ENCODE results near the gene FOXA1. TPM values are rescaled to one million over a fixed set of nuclear protein-coding genes. Genes with fewer than 3 reads are reported as not detected.

FOXA1 gene
- total RNA-seq, 1 experiment from 2014 or later: 2.5 TPM

GRCh38 chr14:37616853-37617252 lies 21.8 kb upstream of the FOXA1 start:
- no peak for DNase-seq
- H3K27me3 ChIP-seq: no peaks in the 10 kb centered on the region
- peaks cover 12% of the 10 kb centered on the region; the same call in 1 of the 2 replicates for H3K9me3 ChIP-seq (replicated peaks)
- H3K36me3 ChIP-seq: no peaks in the 10 kb centered on the region
- no peaks in the 10 kb centered on the region for H3K4me1 ChIP-seq
- no peak overlapping the region for H3K27ac ChIP-seq
- H3K4me3 ChIP-seq: no peak overlapping the region

GRCh38 chr14:37615582-37616289 lies 20.7 kb upstream of the FOXA1 start:
- Histone ChIP-seq H3K4me3 (no peak overlapping the region), H3K9me3 (replicated peaks) (peaks cover 12% of the 10 kb centered on the region; the same call in 1 of the 2 replicates), H3K4me1 (no peaks in the 10 kb centered on the region), H3K27ac (no peak overlapping the region), H3K27me3 (no peaks in the 10 kb centered on the region), H3K36me3 (no peaks in the 10 kb centered on the region)
- no peak for DNase-seq

- H3K36me3 ChIP-seq: no peaks in the 10 kb centered on the region
- H3K9me3 ChIP-seq (replicated peaks): peaks cover 11% of the 10 kb centered on the region; the same call in 1 of the 2 replicates
- H3K27me3 ChIP-seq: no peaks in the 10 kb centered on the region
- H3K4me1 ChIP-seq: no peaks in the 10 kb centered on the region
- no peak for DNase-seq
- H3K4me3 ChIP-seq: no peak overlapping the region
- no peak overlapping the region for H3K27ac ChIP-seq
Measured at GRCh38 chr14:37610945-37611523, 16.0 kb upstream of the FOXA1 start.

- Histone ChIP-seq H3K4me3 (no peak overlapping the region), H3K4me1 (no peaks in the 10 kb centered on the region), H3K36me3 (no peaks in the 10 kb centered on the region), H3K27ac (no peak overlapping the region), H3K9me3 (replicated peaks) (no peaks in the 10 kb centered on the region), H3K27me3 (no peaks in the 10 kb centered on the region)
- DNase-seq: no peak
Measured at GRCh38 chr14:37608649-37609048, 13.6 kb upstream of the FOXA1 start.

- Histone ChIP-seq H3K27me3 (no peaks in the 10 kb centered on the region), H3K4me1 (no peaks in the 10 kb centered on the region), H3K4me3 (no peak overlapping the region), H3K9me3 (replicated peaks) (no peaks in the 10 kb centered on the region), H3K27ac (no peak overlapping the region), H3K36me3 (no peaks in the 10 kb centered on the region)
- DNase-seq: no peak
Measured at GRCh38 chr14:37606678-37607077, 11.6 kb upstream of the FOXA1 start.

- H3K27ac ChIP-seq: no peak overlapping the region
- H3K27me3 ChIP-seq: no peaks in the 10 kb centered on the region
- no peak for DNase-seq
Measured at GRCh38 chr14:37603688-37604251, 8.7 kb upstream of the FOXA1 start.

GRCh38 chr14:37602605-37603453 lies 7.8 kb upstream of the FOXA1 start:
- no peak overlapping the region for H3K27ac ChIP-seq
- DNase-seq: no peak
- H3K9me3 ChIP-seq (replicated peaks): no peaks in the 10 kb centered on the region
- H3K27me3 ChIP-seq: no peaks in the 10 kb centered on the region
- H3K4me3 ChIP-seq: no peak overlapping the region
- no peaks in the 10 kb centered on the region for H3K4me1 ChIP-seq
- no peaks in the 10 kb centered on the region for H3K36me3 ChIP-seq

More at GRCh38 chr14:37603688-37604251, 8.7 kb upstream of the FOXA1 start:
- H3K9me3 ChIP-seq (replicated peaks): no peaks in the 10 kb centered on the region
- no peak overlapping the region for H3K4me3 ChIP-seq
- no peaks in the 10 kb centered on the region for H3K4me1 ChIP-seq
- H3K36me3 ChIP-seq: no peaks in the 10 kb centered on the region

- DNase-seq: no peak
- H3K27ac ChIP-seq: no peak overlapping the region
- no peak overlapping the region for H3K4me3 ChIP-seq
- no peaks in the 10 kb centered on the region for H3K36me3 ChIP-seq
- no peaks in the 10 kb centered on the region for H3K27me3 ChIP-seq
- no peaks in the 10 kb centered on the region for H3K9me3 ChIP-seq (replicated peaks)
- H3K4me1 ChIP-seq: no peaks in the 10 kb centered on the region
Measured at GRCh38 chr14:37601865-37602264, 6.8 kb upstream of the FOXA1 start.

GRCh38 chr14:37600880-37601741 lies 6.1 kb upstream of the FOXA1 start:
- Histone ChIP-seq H3K27me3 (no peaks in the 10 kb centered on the region), H3K27ac (no peak overlapping the region), H3K4me1 (no peaks in the 10 kb centered on the region), H3K4me3 (no peak overlapping the region), H3K36me3 (no peaks in the 10 kb centered on the region), H3K9me3 (replicated peaks) (no peaks in the 10 kb centered on the region)
- no peak for DNase-seq

GRCh38 chr14:37599507-37600368 lies 4.7 kb upstream of the FOXA1 start:
- H3K27ac ChIP-seq: no peak overlapping the region
- no peaks in the 10 kb centered on the region for H3K36me3 ChIP-seq
- no peaks in the 10 kb centered on the region for H3K4me1 ChIP-seq
- no peaks in the 10 kb centered on the region for H3K27me3 ChIP-seq
- DNase-seq: peak in 1 of 2 experiments; percentile 6
- no peaks in the 10 kb centered on the region for H3K9me3 ChIP-seq (replicated peaks)
- no peak overlapping the region for H3K4me3 ChIP-seq

- H3K9me3 ChIP-seq (replicated peaks): no peaks in the 10 kb centered on the region
- no peak for DNase-seq
- no peaks in the 10 kb centered on the region for H3K27me3 ChIP-seq
- H3K27ac ChIP-seq: no peak overlapping the region
- H3K4me3 ChIP-seq: no peak overlapping the region
- no peaks in the 10 kb centered on the region for H3K36me3 ChIP-seq
- H3K4me1 ChIP-seq: no peaks in the 10 kb centered on the region
Measured at GRCh38 chr14:37598747-37599506, 3.9 kb upstream of the FOXA1 start.

GRCh38 chr14:37597914-37598746 lies 3.1 kb upstream of the FOXA1 start:
- Histone ChIP-seq H3K9me3 (replicated peaks) (no peaks in the 10 kb centered on the region), H3K4me1 (no peaks in the 10 kb centered on the region), H3K27me3 (no peaks in the 10 kb centered on the region), H3K36me3 (no peaks in the 10 kb centered on the region), H3K4me3 (no peak overlapping the region), H3K27ac (no peak overlapping the region)
- no peak for DNase-seq

Measured in SJCRH30 (cell line).